ENCODE measurements around the gene DMBX1. TPM values are rescaled to one million over a fixed set of nuclear protein-coding genes. Genes with fewer than 3 reads are reported as not detected.
A peak's percentile ranks its signal among the peaks of the same experiment; 100 is the strongest.

The DMBX1 gene
- total and polyA plus RNA-seq, 7 donors = not detected

DNA sequence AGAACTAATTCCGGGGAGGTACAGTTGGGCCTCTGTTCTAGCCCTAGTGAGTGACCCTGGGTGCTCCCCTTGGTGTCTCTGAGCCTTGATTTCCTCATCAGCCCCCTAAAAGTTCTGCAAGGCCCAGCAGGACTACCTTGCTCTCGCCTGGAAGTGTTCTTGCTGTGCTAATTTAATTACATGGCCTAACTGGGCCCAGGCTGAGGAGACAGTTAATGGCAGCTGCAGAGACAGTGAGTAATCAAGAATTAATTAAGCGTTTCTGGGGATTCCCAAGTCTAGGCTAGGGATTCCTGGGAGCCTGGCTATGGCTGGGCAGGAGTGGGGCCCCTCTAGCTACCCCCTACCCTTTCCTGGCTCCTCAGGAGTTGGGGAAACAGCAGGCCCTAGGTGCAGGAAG, 24.7 kb upstream of the DMBX1 start:
- WGBS, 2 donors = 87% methylated on average over 3 of the region's 3 CpGs
- H3K36me3 ChIP-seq = no peaks in the 10 kb centered on the region
- TF ChIP-seq POLR2A (IDR thresholded peaks at IDR 0.05) (no peak), EP300 (IDR thresholded peaks at IDR 0.05) (no peak), POLR2AphosphoS5 (IDR thresholded peaks at IDR 0.05) (no peak)
- TF ChIP-seq, protein P1, sequence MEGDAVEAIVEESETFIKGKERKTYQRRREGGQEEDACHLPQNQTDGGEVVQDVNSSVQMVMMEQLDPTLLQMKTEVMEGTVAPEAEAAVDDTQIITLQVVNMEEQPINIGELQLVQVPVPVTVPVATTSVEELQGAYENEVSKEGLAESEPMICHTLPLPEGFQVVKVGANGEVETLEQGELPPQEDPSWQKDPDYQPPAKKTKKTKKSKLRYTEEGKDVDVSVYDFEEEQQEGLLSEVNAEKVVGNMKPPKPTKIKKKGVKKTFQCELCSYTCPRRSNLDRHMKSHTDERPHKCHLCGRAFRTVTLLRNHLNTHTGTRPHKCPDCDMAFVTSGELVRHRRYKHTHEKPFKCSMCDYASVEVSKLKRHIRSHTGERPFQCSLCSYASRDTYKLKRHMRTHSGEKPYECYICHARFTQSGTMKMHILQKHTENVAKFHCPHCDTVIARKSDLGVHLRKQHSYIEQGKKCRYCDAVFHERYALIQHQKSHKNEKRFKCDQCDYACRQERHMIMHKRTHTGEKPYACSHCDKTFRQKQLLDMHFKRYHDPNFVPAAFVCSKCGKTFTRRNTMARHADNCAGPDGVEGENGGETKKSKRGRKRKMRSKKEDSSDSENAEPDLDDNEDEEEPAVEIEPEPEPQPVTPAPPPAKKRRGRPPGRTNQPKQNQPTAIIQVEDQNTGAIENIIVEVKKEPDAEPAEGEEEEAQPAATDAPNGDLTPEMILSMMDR (IDR thresholded peaks at IDR 0.05) = no peak
- H3K4me1 ChIP-seq = peaks cover 0 to 17% (median 9%) of the 10 kb centered on the region in 4 donors
- intact Hi-C loops (cut with DNase I) = no loop called here
- H3K27me3 ChIP-seq = peaks cover 0 to 3% (median 0%) of the 10 kb centered on the region in 3 donors
- no peak overlapping the region for H3K27ac ChIP-seq
- no peak overlapping the region for H3K4me3 ChIP-seq
- no peak for DNase-seq
- H3K9me3 ChIP-seq = no peaks in the 10 kb centered on the region

DNA sequence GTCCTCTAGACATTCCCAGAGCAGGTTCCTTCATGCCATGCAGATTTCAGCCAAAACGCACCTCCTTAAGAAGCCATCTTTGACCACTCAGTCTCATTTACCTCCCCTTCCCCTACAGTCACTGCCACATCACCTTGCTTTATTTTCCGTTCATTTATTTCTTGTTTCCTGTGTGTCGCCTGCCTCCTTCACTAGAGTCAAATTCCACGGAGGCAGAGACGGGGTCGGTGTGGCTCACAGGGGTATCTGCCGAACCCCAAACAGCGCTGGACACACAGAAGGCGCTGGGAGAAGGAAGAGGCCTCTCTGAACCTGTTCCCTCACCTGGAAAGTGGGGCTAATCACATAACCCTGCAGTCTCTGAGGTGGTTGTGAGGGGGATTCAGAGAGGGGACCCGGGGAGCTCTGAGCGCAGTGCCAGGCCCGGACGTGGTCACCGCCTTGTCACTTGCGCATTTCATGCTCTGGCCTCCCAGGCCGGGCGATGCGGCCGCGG, 23.6 kb upstream of the DMBX1 start:
- WGBS, 2 donors = 27 to 36% methylated on average over 20 of the region's 20 CpGs
- no peaks in the 10 kb centered on the region for H3K9me3 ChIP-seq
- no peaks in the 10 kb centered on the region for H3K36me3 ChIP-seq
- TF ChIP-seq POLR2A (IDR thresholded peaks at IDR 0.05) = no peak
- TF ChIP-seq POLR2AphosphoS5 (IDR thresholded peaks at IDR 0.05) = no peak
- TF ChIP-seq EP300 (IDR thresholded peaks at IDR 0.05) = no peak
- TF ChIP-seq, protein P1 (IDR thresholded peaks at IDR 0.05) = no peak
- peaks cover 0 to 7% (median 0%) of the 10 kb centered on the region in 3 donors for H3K27me3 ChIP-seq
- DNase-seq = no peak
- peak overlapping the region; percentile 39 to 66 (median 56) for H3K4me3 ChIP-seq
- peak overlapping the region in 2 of 4 donors; percentile 12 to 55 for H3K27ac ChIP-seq
- H3K4me1 ChIP-seq = peaks cover 0 to 17% (median 9%) of the 10 kb centered on the region in 4 donors
- intact Hi-C loops (cut with DNase I) = no loop called here

DNA sequence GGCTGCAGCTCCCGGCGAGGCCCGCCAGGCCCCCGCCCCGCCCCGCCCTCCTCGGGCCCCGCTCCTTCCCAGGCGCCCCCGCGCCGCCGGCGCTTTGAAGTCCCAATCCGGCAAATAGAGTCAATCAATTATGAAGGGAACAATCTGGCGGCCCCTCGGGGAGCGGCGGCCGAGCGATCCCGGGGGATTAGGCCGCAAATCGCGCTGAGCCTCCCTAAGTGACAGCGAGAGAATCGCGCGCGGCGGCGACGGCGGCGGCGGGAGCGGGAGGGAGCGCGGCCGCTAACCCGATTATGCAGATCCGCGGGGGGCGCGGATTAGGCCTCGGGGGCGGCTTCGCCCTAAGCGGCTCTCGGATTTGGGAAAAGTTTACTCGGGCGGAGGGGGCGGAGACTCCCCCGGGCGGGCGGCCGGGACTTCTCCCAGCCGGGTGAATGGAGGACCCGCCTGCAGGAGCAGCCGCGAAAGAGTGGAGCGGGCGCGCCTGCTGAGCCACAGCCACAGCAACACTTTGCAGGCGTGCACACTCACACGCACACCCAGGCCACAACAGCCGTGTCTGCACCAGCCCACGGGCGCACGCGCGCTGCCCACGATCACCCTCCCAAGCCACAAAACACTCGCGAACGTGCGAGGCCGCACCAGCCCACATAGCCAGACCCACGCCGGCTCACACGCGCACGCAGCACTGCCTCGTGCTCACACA, 23.0 kb upstream of the DMBX1 start:
- no peak for TF ChIP-seq POLR2A (IDR thresholded peaks at IDR 0.05)
- TF ChIP-seq POLR2AphosphoS5 (IDR thresholded peaks at IDR 0.05) = no peak
- TF ChIP-seq EP300 (IDR thresholded peaks at IDR 0.05) = no peak
- TF ChIP-seq, protein P1 (IDR thresholded peaks at IDR 0.05) = no peak
- intact Hi-C loops (cut with DNase I) = no loop called here
- 3 to 4% methylated on average over 84 of the region's 84 CpGs for WGBS, 2 donors
- Histone ChIP-seq H3K4me1 (peaks cover 0 to 17% (median 9%) of the 10 kb centered on the region in 4 donors), H3K9me3 (no peaks in the 10 kb centered on the region), H3K27me3 (peaks cover 0 to 7% (median 0%) of the 10 kb centered on the region in 3 donors), H3K27ac (peak overlapping the region in 2 of 4 donors; percentile 12 to 55), H3K4me3 (peak overlapping the region; percentile 39 to 66 (median 56)), H3K36me3 (no peaks in the 10 kb centered on the region)
- no peak for DNase-seq

DNA sequence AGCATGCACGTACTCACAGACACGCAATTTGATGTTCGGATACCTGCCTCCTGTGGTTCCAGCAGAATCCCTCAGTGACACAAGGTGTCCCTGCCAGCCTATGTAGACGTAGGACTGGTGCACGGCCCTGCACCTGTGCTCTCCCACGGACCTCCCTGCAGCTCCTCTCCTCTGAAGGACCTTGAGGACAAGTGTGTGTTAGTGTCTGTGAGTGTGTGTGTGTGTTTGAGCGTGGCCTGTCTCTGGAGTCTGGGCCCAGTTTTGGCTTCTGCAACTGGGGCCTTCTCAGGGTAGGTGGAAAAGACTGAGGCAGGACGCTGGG, 22.5 kb upstream of the DMBX1 start:
- 43 to 44% methylated on average over 8 of the region's 8 CpGs for WGBS, 2 donors
- Histone ChIP-seq H3K9me3 (no peaks in the 10 kb centered on the region), H3K4me3 (peak overlapping the region in 3 of 4 donors; percentile 49 to 66 (median 64)), H3K27me3 (peaks cover 0 to 12% (median 0%) of the 10 kb centered on the region in 3 donors), H3K27ac (no peak overlapping the region), H3K36me3 (no peaks in the 10 kb centered on the region), H3K4me1 (peaks cover 0 to 17% (median 9%) of the 10 kb centered on the region in 4 donors)
- no peak for DNase-seq
- intact Hi-C loops (cut with DNase I) = no loop called here
- no peak for TF ChIP-seq POLR2AphosphoS5 (IDR thresholded peaks at IDR 0.05)
- TF ChIP-seq POLR2A (IDR thresholded peaks at IDR 0.05) = no peak
- TF ChIP-seq EP300 (IDR thresholded peaks at IDR 0.05) = no peak

DNA sequence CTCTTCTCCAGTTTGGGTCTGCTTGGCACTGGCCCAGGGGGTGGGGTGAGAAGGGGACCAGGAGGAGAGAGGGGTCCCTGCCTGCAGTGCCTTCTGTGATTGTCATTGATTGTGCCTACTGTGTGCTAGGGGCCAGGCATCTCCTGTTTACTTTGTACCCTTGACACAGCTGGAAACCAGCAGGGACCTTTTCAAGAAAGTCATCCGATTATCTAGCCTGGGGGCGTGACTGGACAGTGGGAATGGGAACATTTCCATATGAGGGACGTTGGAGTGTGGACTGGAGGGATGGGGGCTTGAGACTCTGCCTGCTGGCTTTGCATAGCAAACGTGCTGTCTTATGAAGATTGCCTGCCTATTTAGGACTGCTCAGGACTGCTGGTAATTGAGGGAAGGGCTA, 19.8 kb upstream of the DMBX1 start:
- peaks cover 0 to 17% (median 9%) of the 10 kb centered on the region in 4 donors for H3K4me1 ChIP-seq
- H3K4me3 ChIP-seq = no peak overlapping the region
- intact Hi-C loops (cut with DNase I) = no loop called here
- no peak for TF ChIP-seq POLR2A (IDR thresholded peaks at IDR 0.05)
- TF ChIP-seq, protein P1 (IDR thresholded peaks at IDR 0.05) = no peak
- no peak for TF ChIP-seq POLR2AphosphoS5 (IDR thresholded peaks at IDR 0.05)
- TF ChIP-seq EP300 (IDR thresholded peaks at IDR 0.05) = no peak
- 57 to 65% methylated on average over 4 of the region's 4 CpGs for WGBS, 2 donors
- no peaks in the 10 kb centered on the region for H3K36me3 ChIP-seq
- H3K9me3 ChIP-seq = no peaks in the 10 kb centered on the region
- no peak for DNase-seq
- H3K27me3 ChIP-seq = peaks cover 3 to 33% (median 4%) of the 10 kb centered on the region in 3 donors
- H3K27ac ChIP-seq = no peak overlapping the region

Data from sigmoid colon (tissue), 7 donors.